Natural killer cell (primary cell): ENCODE results near the gene LCLAT1. TPM values are rescaled to one million over a fixed set of nuclear protein-coding genes. Genes with fewer than 3 reads are reported as not detected.

Experiments
- ATAC-seq, 3 donors: fragments of 150-1000 bp in 2 of 3; fragments of 200-7000 bp in 1 of 3; cut with Tn5 transposase; 1 replicate in 1 of 3; 2 replicates in 2 of 3; pipeline ENCODE4 v1.10.0; 2021; ENCODE audit warnings: mild to moderate bottlenecking in 2 of 3, moderate library complexity in 2 of 3
- DNase-seq, 2 donors: peaks; one replicate each; pipeline versions ENCODE4 v3.0.0 to v3.0.0-alpha.2; 2013 to 2021; ENCODE audit warnings: mixed read lengths in 1 of 2
- H3K27ac ChIP-seq: one replicate; pipeline ENCODE4 v1.5.1; 2013; ENCODE audit warnings: mild to moderate bottlenecking, low read length
- H3K27me3 ChIP-seq: one replicate; pipeline ENCODE4 v1.6.1; 2013; ENCODE audit warnings: low read length; ENCODE audit not compliant: control insufficient read depth, insufficient read depth
- H3K36me3 ChIP-seq: one replicate; pipeline ENCODE4 v1.6.1; 2013; ENCODE audit warnings: low read length; ENCODE audit not compliant: control insufficient read depth, insufficient read depth
- H3K4me1 ChIP-seq: one replicate; pipeline ENCODE4 v1.6.1; 2013; ENCODE audit warnings: low read length; ENCODE audit not compliant: control insufficient read depth, insufficient read depth
- H3K4me3 ChIP-seq: one replicate; pipeline ENCODE4 v1.5.1; 2013; ENCODE audit warnings: low read length
- H3K9me3 ChIP-seq: one replicate; pipeline ENCODE4 v1.6.1; 2013; ENCODE audit warnings: low read length; ENCODE audit not compliant: control insufficient read depth, insufficient read depth
- H3K27ac Mint-ChIP-seq, 2 donors: one replicate each; pipeline ENCODE4 v1.8.0; 2022; ENCODE audit warnings: mild to moderate bottlenecking in 2 of 2, mixed read lengths in 2 of 2, moderate library complexity in 1 of 2
- H3K27me3 Mint-ChIP-seq, 2 donors: one replicate each; pipeline ENCODE4 v1.8.0; 2022; ENCODE audit warnings: low read depth in 2 of 2, mixed read lengths in 2 of 2
- H3K36me3 Mint-ChIP-seq: one replicate; pipeline ENCODE4 v1.8.0; 2022; ENCODE audit warnings: mixed read lengths
- H3K4me1 Mint-ChIP-seq, 2 donors: one replicate each; pipeline ENCODE4 v1.8.0; 2022; ENCODE audit warnings: mixed read lengths in 2 of 2
- H3K4me3 Mint-ChIP-seq: one replicate; pipeline ENCODE4 v1.8.0; 2022; ENCODE audit warnings: mild to moderate bottlenecking, moderate library complexity, mixed read lengths
- H3K9me3 Mint-ChIP-seq, 2 donors: one replicate each; pipeline ENCODE4 v1.8.0; 2022; ENCODE audit warnings: mixed read lengths in 2 of 2
- WGBS: methylation state at CpG from one replicate; pipeline ENCODE4 v1.1.7; 2013; ENCODE audit warnings: missing lambda C conversion rate; ENCODE audit not compliant: insufficient coverage; 5-methylcytosine and 5-hydroxymethylcytosine counted together
- intact Hi-C: fragments of 100-400 bp; cut with micrococcal nuclease; formaldehyde crosslinking; loops from one replicate; pipeline ENCODE4 v1.14.2; 2022
- total RNA-seq, 4 donors: library from RNA; stranded (reverse); fragments of 120-200 nt in 1 of 4; gene quantifications; one replicate each; pipeline versions ENCODE4 v1.2.3 to v1.2.4, GENCODE V29; 2013 to 2022
- TF ChIP-seq, protein P1 (sequence below): fragments of 200-600 bp; IDR thresholded peaks from one replicate; pipeline ENCODE4 v1.8.0; 2022; ENCODE audit warnings: antibody characterized with exemption

LCLAT1 gene
- total RNA-seq, 3 donors from 2014 or later (not counting 1 experiment from before 2014, with no cell fraction given), result 13.0 to 16.2 (median 14.2) TPM

DNA sequence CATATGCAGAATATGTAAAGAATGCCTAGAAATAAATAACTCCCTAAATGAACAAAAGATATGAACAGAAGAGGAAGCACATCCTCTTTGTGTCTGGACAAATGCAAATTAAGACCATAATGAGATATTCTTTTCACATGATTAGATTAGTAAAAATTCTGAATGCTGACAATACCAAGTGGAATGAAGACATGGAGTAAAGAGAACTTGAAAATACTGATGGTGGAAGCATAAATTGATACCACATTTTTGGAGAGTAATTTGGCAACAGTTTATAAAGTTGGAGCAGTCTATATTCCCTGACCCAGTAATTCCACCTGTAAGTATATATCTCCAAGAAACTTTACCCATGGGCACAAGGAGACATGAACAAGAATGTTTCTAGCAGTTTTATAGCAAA, 230.2 kb downstream of the LCLAT1 start:
- no peak for DNase-seq
- Mint-ChIP-seq H3K4me3 (no peak overlapping the region), H3K27me3 (peaks cover 22 to 26% of the 10 kb centered on the region in 2 donors), H3K4me1 (no peaks in the 10 kb centered on the region), H3K9me3 (no peaks in the 10 kb centered on the region), H3K27ac (no peak overlapping the region), H3K36me3 (no peaks in the 10 kb centered on the region)
- TF ChIP-seq, protein P1, sequence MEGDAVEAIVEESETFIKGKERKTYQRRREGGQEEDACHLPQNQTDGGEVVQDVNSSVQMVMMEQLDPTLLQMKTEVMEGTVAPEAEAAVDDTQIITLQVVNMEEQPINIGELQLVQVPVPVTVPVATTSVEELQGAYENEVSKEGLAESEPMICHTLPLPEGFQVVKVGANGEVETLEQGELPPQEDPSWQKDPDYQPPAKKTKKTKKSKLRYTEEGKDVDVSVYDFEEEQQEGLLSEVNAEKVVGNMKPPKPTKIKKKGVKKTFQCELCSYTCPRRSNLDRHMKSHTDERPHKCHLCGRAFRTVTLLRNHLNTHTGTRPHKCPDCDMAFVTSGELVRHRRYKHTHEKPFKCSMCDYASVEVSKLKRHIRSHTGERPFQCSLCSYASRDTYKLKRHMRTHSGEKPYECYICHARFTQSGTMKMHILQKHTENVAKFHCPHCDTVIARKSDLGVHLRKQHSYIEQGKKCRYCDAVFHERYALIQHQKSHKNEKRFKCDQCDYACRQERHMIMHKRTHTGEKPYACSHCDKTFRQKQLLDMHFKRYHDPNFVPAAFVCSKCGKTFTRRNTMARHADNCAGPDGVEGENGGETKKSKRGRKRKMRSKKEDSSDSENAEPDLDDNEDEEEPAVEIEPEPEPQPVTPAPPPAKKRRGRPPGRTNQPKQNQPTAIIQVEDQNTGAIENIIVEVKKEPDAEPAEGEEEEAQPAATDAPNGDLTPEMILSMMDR, result no peak
- Histone ChIP-seq H3K9me3 (no peaks in the 10 kb centered on the region), H3K4me3 (no peak overlapping the region), H3K27me3 (no peaks in the 10 kb centered on the region), H3K27ac (no peak overlapping the region), H3K36me3 (no peaks in the 10 kb centered on the region), H3K4me1 (no peaks in the 10 kb centered on the region)
- no peak for ATAC-seq
- intact Hi-C loops, result no loop called here

DNA sequence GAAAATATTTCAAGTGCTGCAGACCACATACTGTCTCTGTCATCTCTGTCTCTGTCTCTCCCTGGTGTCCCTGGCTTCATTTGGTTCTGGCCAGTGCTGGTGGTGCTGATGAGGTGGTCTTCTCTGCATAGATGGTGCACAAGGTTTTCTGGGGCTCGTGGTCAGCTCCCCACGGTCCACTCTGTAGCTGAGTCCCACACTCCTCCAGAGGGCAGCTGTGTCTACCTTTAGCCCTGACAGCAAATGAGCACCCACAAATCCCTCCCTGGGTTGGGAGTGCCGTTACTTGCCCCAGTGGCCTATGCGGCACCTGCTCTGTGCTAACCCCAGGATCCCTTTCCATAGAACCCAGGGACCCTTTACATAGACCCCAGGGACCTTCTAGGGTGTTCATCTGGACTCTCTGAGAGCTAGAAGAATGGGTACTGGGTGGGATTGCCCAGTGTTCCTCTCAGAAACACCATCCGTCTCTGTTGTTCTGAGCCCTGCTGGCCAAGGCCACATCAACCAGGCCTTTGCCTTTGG, 230.9 kb downstream of the LCLAT1 start:
- H3K36me3 Mint-ChIP-seq, result no peaks in the 10 kb centered on the region
- TF ChIP-seq, protein P1, result no peak

GRCh38 chr2:30678410-30679137, 231.5 kb downstream of the LCLAT1 start:
- H3K36me3 ChIP-seq, result no peaks in the 10 kb centered on the region
- intact Hi-C loops, result no loop called here
- ATAC-seq (no peak), DNase-seq (no peak)
- H3K9me3 Mint-ChIP-seq, result no peaks in the 10 kb centered on the region
- H3K36me3 Mint-ChIP-seq, result no peaks in the 10 kb centered on the region
- no peak overlapping the region for H3K4me3 ChIP-seq
- WGBS, result 87% methylated on average over 10 of the region's 11 CpGs
- H3K27ac ChIP-seq, result no peak overlapping the region
- no peak overlapping the region for H3K4me3 Mint-ChIP-seq
- no peaks in the 10 kb centered on the region for H3K27me3 ChIP-seq
- H3K4me1 Mint-ChIP-seq, result no peaks in the 10 kb centered on the region
- no peak overlapping the region for H3K27ac Mint-ChIP-seq
- H3K4me1 ChIP-seq, result no peaks in the 10 kb centered on the region
- no peaks in the 10 kb centered on the region for H3K9me3 ChIP-seq
- H3K27me3 Mint-ChIP-seq, result peaks cover 13 to 17% of the 10 kb centered on the region in 2 donors
- TF ChIP-seq, protein P1, result no peak

More for the DNA sequence above, 230.9 kb downstream of the LCLAT1 start:
- Histone ChIP-seq H3K9me3 (no peaks in the 10 kb centered on the region), H3K4me1 (no peaks in the 10 kb centered on the region), H3K4me3 (no peak overlapping the region), H3K27ac (no peak overlapping the region), H3K36me3 (no peaks in the 10 kb centered on the region), H3K27me3 (no peaks in the 10 kb centered on the region)
- DNase-seq (no peak), ATAC-seq (peak in 1 of 3 donors; percentile 35)
- Mint-ChIP-seq H3K27ac (no peak overlapping the region), H3K9me3 (no peaks in the 10 kb centered on the region), H3K4me1 (no peaks in the 10 kb centered on the region), H3K27me3 (peaks cover 20% of the 10 kb centered on the region in 2 donors), H3K4me3 (no peak overlapping the region)
- WGBS, result 76% methylated on average over 4 of the region's 5 CpGs
- intact Hi-C loops, result no loop called here
